AG08396 (cell line): ENCODE data around the gene TSPAN3.

Experiments used
- DNase-seq: peaks from one replicate; pipeline ENCODE4 v3.0.0; 2012; ENCODE audit warnings: low spot score, mixed read lengths

Gene TSPAN3

DNA sequence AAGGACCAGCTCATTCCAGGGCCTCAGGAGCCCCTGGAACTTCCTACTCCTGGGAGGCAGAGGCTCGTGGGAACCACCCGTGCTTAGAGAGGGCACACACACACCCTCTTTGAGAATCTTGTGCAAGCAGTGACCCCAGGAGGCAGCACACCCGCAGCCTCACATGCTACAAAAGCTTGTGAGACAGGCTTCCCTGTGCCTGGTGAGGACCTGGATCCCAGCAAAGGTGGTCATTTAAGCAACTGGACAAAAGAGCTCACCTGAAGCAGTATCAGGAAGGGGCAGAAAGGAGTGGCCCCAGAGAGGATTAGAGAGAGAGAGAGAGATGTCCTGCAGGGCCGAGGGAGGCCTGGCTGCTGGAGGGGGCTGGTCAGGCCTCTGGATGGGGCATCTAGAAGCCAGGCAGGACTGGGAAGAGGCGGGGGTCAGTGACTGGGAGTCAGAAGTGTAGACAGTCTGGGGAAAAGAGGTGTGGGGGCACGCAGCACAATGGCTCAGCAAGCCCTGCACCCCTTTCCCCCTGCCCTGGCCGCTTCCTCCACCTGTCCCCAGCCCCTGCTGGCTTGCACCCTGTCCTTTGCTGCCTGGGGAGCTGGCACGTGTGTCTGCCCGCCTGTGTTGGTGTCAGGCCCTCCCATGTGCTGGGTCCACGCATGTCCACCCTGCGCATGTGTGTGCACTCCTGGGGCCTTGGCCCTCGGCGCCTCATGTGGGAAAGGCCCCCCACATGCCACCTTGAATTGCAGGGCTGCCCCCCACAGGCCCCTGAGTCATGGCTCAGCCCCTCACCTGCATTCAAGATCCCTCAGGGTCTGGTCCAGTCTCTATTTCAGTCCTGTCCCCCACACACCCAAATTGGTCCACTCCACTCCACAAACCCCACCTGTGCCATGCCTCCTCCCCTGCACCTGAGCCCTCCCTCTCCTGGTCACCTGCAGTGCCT, 36.9 kb downstream of the TSPAN3 start:
- no peak for DNase-seq

DNA sequence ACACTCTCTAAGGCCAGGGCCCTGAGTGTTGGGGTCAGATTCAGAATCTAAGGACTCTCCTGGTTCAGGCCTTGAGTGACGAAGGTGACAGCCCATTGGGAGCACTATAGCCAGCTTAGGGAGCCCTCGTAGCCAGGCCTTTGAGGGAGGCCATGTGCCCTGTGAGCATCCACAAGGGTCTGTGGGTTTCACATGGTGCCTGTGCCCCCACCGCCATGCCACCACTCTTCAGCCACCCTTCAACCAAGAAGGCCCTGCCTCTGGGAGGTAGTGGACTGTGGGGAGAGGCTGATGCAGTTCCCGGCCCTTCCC, 37.5 kb downstream of the TSPAN3 start:
- no peak for DNase-seq

DNA sequence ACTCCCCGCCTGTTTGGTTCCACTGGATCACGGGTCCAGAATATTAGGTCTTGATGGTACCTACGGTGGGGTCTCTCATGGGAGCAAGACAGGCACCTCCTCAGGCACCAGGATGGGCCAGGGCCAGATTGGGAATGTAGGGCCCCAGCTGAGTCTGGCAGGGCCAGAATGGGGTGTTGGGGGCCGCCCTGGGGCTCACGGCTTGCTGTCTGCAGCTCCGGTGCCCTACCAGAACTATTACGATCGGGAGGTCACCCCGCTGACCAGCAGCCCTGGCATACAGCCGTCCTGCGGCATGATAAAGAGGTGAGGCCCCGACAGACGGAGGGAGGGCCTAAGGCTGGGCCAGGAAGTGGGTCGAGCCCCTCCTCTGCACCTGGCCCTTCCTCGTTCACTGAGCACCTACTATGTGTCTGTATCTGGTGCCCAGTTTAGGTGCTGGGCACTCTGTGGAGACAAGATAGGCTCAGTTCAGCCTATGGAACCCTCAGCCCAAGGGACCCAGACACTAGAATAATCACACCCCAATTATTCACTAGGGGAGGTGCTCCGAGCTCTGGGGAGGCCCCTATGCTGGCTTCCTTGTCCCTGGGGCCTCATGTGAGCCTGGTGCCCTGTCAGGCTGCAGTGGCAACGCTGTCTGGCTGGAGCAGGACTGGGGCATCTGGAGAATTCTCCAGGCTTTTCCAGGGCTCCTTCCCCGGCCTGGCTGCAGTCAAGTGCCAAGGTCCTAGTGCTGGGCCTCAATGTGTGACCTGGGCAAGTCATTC, 38.1 kb downstream of the TSPAN3 start:
- no peak for DNase-seq

DNA sequence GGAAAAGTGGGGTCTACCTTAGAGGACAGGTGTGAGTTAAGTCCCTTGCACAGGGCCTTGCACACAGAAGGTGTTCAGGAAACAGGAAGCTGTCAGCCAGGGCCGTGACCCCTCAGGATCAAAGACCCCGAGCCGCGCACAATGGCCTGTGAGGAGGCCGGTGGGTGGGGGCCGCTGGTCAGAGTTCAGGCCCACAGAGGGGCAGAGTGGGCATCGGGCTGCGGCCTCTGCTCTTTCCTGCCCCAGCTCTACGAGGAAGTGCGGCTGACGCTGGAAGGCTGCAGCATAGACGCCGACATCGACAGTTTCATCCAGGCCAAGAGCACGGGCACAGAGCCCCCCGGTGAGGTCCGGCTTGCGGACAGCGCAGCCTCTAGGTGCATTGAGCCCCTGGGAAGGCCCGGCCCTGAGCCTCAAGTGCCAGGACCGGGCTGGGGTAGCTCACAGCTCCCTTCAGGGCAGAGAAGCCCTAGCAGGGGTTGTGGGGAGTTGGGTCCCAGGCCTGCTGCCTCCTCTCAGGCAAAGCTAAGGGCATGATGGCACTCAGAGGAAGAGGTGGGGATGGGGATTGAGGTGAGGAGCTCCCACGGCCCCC, 38.8 kb downstream of the TSPAN3 start:
- DNase-seq: no peak

- DNase-seq: no peak
These were observed 39.4 kb downstream of the TSPAN3 start for GRCh38 chr15:77031376-77032050.

DNA sequence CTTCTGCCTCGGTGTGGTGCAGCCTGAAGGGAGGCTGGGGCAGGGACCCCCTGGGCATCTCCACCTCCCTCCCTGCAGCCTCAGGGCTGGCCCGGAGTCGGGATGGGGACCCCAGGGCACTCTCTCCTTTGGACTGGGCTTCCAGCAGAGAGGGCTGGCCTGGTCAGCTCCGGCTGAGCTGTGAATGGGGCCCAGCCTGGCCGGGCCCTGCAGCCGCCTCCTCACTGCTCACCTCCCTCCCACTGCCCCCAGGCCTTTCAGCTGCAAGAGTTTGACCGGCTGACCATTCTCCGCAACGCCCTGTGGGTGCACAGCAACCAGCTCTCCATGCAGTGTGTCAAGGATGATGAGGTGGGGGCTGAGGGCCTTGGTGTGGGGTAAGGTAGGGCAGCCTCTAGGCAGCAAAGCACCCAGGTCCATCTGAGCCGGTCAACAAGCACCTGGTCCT, 40.0 kb downstream of the TSPAN3 start:
- no peak for DNase-seq

DNA sequence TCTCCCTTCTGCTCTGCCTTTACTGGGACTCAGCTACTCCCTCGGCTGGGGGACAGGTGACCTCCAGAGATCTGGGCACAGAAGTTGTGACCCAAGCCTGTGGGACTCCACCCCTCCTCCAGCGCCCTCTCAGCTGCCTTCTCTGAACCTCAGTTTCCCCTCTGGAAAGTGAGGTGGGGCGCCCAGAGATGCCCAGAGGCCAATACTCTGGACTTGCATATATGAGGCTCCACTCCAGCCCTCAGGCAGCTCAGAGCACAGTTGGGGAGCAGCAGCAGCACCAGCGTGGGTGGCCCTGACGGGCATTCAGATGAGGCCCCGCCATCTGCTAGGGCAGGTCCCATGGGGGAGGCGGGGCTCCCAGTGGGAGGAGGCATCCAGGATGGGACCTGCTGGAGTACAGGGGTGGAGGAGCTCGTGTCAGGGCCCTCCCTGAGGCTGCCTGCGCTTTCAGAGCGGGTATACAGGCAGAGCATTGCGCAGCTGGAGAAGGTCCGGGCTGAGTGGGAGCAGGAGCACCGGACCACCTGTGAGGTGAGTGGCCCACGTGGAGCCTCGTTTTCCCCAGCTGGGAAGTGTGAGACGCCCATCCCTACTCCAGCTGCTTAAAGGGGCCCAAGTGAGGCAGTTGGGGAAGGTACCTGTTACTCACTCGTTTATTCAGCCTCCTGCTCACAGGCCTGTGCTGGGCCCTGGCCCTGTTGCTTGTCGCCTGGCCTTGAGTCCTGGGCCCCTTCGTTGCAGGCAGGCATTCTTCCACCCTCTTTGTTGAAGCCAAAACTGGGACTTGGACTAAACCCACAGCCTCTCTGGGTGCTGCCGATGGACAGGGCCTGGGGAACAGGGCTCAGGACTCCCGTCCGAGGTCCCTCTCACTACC, 40.6 kb downstream of the TSPAN3 start:
- no peak for DNase-seq

DNA sequence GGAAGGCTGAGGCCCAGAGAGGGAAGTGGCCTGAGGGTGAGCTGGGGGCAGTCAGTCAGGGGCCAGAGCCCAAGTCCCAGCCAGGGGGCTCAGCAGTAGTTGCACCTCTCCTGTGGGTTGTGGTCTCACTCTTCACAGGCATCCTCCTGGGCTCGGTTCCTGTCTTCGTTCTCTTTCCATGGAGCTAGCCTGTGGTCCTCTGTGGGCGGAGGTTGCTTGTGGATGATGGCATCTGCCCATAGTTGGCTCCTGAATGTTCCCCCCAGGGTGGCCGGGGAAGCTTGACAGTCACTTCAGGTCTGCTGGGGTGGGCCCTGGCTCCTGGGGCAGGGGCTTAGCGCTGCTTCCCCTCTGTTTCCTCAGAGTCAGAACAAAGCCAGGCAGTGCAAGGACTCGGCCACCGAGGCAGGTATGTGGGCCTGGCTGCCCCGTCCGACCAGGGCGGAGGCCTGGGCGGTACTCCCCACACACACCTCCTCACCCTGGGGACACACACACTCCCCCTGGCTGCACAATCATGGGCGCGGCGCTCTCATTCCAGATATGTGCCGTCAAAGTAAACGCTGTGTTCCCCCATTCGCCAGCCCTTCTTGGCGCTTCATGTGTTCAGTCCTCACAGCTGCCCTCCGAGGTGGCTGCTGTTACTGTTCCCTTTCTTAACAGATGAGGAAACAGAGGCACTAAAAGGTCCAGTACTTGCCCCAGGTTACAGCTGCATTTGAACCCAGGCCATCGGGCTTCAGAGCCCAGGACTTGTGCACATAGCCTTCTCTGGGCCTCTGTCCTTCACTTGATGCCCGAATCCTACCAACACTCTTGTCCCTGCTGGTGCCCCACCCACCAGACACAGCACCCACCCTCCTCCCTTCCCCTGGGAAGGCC, 41.5 kb downstream of the TSPAN3 start:
- no peak for DNase-seq

DNA sequence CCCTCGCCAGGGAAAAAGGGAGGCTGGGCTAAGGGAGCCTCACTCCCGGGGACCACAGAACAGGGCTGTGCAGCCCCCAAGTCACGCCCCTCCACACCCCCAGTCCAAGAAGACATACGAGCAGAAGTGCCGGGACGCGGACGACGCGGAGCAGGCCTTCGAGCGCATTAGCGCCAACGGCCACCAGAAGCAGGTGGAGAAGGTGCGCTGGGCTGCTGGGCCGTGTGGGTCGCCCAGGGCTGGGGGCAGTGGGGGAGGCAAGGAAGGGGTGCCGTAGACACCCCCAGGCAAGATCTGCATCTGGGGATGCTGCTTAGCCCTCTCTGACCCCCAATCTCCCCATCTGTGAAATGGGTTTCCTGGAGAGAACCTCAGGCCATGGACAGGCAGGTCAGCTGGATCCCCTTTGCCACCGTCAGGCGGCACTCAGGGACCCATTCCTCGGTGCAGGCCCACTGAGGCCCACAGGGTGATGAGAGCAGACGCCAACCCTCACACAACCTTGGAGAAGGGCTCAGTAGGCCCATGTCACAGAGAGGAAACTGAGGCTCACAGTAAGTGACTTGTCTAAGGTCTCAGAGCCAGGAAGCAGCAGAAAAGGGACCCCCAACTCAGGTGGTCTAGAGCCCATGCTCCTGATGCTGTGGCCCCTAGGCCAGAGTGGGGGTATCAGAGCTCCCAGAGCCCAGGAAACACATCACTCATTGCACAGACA, 42.3 kb downstream of the TSPAN3 start:
- no peak for DNase-seq

DNA sequence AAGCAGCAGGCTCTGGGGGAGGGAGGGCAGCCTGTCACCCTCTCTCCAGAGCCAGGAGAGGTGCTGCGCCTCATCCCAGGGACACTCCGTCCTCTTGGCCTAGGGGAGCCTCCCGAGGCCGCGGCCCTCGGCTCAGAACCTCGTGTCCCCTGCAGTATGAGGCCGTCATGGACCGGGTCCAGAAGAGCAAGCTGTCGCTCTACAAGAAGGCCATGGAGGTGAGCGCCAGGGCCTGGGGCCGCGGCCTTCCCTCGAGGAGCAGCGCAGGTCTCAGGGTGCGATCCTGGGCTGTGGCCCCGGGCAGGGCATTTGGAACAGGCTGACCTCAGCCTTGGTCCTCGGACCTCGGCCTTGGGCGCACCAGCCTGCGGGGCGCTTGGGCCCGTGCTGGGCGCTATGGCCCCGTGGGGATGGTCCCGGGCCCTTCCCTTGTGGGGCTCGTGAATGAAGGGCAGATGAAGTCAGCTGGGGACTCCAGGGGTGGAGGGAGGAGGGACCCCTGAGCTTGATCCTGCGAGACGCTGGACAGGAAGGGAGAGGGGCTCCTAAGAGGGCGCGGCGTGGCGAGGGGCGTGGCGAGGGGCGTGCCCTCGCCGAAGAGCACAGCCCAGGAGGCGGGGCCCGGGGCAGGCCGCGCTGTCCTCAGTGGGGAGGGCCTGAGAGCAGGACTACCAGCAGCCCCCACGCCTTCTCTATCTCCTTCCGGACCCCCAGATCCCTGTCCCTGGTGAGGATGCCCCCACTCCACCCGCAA, 43.0 kb downstream of the TSPAN3 start:
- no peak for DNase-seq

- DNase-seq: no peak
These were observed 43.7 kb downstream of the TSPAN3 start for GRCh38 chr15:77027111-77027696.

DNA sequence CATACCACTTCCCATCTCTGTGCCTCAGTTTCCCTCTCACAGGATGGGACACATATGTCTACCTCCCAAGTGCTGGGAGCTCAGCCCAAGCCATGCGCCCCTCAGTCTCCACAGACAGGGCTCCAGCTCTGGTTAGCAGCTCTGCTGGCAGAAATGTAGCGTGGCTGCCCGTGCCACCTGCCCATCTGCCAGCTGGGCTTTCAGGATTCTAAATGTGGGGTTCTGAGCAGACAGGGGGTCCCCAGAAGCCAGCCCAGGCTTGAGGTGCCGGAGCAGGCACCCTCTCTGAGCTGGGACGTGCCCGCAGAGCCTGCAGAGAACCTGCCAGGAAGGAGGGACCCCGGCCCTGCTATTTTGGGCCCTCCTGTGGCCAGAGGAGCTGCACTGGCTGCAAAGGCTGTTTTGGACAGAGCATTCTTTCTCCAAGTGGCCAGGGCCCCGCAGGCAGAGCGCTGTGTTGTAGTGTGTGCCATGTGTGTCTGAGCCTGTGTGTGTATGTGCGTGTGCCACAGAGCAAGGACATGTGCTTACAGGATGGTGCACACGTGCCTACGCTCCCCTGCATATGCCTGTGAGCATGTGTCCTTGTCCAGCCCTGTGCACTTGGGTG, 44.3 kb downstream of the TSPAN3 start:
- DNase-seq: no peak

DNA sequence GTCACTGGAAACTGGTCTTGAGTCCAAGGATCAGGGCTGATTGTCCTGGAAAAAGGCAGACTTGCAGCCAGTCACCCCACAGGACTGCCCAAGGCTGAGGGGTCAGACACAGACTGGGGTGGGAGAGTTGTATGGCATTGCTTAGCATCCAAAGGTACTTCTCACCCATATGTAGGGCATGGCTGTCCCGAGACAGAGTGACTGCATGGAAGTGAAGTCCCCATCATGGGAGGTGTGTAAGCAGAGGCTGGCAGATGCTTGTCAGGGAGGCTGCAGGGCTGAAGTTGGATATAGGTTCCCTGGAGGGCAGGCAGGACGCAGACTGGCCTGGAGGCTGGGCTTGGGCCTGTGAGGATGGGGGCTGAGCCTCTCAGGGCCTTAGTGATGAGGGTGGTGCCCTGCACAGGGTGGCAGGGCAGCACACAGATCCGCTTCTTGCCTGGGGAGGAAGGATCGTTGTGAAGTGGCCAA, 44.9 kb downstream of the TSPAN3 start:
- no peak for DNase-seq

DNA sequence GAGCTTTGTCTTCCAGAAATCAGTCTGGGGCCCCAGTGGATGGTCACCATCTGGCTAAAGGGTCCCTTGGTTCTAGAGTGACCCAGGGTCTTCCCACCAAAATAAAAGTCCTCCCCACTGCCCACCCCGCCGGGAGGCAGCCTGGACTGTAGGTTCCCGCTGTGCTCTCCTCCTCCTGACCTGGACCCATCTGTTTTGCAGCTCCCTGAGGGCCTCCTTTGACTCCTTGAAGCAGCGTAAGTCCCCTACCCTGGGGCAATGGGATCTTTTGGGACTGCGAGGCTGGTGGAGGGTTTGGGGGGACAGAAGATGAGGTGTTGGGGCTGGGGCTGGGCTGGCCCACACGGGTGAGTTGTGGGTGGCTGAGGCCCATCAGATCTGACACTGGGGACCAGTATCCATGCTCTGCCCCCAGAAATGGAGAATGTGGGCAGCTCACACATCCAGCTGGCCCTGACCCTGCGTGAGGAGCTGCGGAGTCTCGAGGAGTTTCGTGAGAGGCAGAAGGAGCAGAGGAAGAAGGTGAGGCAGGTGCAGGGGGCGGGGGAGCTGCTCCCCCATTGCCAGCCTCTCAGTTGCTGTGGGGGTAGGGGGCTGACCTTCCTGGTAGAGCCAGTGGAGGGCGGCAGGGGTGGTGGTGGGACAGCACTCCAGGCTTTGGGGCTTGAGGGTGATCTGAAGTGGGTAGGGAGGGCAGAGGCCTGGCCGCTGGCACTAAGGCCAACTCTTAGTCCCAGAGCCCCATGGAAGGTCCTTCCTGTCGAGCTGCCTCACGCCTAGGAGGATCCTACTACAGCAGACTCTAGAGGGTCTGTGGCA, 45.6 kb downstream of the TSPAN3 start:
- DNase-seq: no peak

DNA sequence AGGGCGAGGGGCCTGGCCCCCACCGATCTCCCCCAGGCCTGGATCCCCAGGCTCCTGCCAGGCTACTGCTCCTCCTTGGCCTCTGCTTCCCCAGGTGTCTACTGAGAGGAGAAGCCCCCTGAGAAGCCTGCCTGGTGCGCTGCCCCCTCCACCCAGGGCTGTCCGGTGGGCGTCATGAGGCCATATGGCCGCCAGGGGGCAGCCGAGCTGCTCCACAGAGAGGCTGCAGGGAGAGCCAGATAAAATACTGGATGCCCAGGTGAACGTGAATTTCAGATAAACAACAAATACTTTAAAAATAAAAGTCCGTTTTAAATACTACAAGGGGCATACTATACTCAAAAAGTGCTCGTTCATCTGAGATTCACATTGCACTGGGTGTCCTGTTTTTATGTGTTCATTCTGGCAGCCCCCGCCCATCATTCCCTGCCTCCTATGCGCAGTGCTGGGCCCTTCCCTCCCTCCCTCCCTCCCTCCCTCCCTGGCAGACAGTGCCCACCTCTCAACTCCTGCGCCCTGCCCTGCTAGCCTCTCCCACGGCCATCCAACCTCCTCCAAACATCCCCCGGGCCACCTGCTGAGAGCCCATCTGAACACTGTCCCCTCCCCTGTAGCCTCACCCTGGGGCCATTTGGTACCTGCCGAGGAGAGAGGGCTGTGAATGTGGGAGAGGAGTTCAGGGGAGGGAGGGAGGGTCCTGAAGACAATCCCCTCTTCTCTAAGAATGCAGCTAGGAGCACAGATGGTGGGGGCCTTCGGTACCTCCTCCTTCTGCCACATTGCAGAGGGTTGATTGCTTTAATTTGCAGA, 46.4 kb downstream of the TSPAN3 start:
- peak; percentile 81 for DNase-seq
